ENCODE data around the gene THRA.

The THRA gene

DNA sequence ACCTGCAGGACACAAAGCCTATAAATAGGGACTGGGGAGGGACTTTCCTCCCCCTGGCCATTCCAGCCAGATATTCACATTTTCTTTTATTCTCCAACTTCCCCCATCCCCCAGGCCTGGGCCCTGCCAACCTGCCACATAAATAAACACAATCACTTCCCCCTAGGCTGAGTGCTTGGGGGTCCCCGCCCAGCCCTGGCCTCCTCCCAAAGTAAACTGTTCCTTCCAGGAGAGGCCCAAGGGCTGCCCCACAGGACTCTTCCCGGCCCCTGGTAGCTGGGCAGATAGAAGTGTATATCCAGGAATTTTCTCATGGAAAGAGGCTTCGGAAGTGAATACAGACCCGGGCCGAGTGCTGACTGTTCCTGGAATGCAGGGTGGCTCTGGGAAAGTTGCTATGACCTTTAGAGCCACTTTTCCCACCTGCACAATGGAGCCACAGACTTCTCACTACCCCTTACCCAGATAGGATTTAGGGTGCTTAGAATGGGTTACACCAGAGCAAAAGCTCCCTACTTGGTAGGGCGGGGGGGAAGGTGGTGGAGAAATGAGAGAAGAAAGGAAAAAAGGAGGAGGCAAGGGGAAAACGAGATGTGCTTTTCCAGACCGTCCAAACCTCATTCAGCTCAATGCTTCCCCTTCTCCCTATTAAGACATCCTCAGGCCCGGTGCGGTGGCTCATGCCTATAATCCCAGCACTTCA, 39.0 kb upstream of the THRA start:
- TF ChIP-seq, protein P1, sequence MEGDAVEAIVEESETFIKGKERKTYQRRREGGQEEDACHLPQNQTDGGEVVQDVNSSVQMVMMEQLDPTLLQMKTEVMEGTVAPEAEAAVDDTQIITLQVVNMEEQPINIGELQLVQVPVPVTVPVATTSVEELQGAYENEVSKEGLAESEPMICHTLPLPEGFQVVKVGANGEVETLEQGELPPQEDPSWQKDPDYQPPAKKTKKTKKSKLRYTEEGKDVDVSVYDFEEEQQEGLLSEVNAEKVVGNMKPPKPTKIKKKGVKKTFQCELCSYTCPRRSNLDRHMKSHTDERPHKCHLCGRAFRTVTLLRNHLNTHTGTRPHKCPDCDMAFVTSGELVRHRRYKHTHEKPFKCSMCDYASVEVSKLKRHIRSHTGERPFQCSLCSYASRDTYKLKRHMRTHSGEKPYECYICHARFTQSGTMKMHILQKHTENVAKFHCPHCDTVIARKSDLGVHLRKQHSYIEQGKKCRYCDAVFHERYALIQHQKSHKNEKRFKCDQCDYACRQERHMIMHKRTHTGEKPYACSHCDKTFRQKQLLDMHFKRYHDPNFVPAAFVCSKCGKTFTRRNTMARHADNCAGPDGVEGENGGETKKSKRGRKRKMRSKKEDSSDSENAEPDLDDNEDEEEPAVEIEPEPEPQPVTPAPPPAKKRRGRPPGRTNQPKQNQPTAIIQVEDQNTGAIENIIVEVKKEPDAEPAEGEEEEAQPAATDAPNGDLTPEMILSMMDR (IDR thresholded peaks at IDR 0.05; ENCODE audit: low read depth, low read length), result no peak
- H3K4me3 ChIP-seq (ENCODE audit: low read depth, low read length), result no peak overlapping the region

DNA sequence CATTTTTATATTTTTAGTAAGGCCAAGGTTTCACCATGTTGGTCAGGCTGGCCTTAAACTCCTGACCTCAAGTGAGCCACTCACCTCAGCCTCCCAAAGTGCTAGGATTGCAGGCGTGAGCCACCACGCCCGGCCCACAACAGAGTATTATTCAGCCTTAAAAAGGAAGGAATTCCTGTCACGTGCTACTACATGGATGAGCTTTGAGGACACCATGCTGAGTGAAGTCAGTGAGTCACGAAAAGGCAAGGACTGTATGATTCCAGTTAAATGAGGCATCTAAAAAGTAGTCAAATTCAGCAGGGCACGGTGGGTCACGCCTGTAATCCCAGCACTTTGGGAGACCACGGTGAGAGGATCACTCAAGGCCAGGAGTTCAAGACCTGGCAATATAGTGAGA, 37.9 kb upstream of the THRA start:
- H3K4me3 ChIP-seq (ENCODE audit: low read depth, low read length), result no peak overlapping the region
- TF ChIP-seq, protein P1 (IDR thresholded peaks at IDR 0.05; ENCODE audit: low read depth, low read length), result no peak

DNA sequence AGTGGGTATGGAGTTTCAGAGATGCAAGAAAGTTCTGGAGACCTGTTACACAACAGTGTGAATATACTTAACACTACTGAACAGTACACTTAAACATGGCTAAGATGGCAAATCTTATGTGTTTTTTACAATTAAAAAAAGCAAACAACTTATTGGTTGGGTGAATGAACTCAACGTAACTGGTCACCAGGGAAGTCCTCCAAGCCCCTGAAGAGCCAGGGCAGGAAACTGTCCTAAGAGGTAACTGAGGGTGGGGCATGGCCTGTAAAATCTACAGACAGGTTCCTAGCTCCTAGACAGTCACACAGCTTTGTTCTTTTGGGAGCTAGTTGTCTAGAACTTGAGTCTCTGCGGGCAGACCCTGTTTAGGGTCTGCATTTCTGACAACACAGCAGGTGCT, 37.2 kb upstream of the THRA start:
- TF ChIP-seq, protein P1 (IDR thresholded peaks at IDR 0.05; ENCODE audit: low read depth, low read length), result no peak
- no peak overlapping the region for H3K4me3 ChIP-seq (ENCODE audit: low read depth, low read length)

DNA sequence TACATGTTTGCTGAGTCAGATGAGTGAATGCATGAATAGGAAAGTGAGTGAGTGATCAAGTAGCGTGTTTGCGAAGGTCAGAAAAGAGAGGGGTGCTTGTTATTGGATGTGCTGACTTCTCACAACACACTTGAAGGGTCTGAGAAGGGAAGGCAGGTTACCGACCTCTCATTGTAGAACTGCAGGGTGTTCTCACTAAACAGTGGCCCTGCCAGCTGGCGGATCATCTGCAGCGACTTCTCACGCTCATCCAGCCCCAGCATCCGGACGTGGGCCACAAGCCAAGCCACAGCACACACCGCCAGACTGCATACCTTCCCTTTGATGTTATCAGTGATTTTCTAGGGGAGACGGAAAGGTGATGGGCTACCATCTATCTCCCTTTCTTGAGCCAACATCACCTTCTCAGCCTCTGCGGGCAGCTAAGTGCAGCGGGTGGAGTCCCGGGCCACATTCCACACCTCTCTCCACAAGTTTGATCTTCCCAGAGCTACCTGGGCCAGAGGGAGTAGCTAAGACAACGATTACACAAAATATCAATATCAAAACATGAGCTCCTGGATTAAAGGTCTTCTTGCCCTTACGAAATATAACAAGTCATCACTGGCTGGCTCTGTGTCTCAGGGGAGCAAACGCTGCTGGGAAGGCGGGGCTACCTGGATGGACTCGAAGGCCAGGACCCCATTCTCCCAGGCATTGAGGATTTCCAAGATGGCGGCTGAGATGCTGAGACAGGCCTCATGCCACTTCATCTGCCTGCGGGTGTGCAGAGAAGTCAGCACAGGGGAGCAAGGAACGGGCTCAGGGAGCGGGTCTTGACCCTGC, 36.6 kb upstream of the THRA start:
- H3K4me3 ChIP-seq (ENCODE audit: low read depth, low read length), result no peak overlapping the region
- TF ChIP-seq, protein P1 (IDR thresholded peaks at IDR 0.05; ENCODE audit: low read depth, low read length), result no peak

DNA sequence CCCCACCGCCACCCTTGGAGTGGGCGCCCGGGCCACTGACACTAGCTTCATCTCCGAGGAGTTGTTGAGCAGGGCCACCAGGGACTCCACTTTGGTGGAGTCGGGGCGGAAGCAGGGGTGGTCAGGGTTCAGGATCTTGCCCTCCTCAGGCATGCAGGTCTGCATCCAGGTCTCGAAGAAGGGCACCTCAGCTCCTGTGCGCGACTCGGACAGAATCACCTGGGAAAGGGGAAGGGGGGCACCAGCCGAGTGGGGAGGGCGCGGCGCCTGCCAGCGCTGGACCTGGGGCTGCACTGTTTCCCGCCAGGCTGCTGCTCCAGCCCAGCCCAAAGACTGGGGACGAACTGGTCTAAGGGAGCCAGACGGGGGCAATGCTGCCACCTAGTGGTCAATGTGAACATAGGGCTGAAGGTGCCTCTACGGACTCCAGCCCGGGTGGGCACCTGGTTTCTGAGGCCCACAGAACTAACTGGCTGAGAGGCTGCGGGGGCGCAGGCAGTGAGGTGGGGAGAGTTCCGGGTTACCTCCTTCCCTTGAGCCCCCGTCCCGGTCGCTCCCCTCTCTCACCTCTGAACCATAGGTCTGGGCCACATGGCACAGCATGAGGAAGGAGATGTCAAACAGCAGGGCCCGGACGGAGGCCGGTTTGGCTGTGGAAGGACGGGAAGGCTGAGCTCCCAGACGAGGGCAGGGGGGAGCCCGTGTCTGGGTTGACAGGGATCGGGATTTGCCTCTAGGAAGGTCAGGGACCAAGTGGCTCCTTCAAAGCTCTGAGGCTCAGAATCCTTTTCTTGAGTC, 35.8 kb upstream of the THRA start:
- H3K4me3 ChIP-seq (ENCODE audit: low read depth, low read length), result no peak overlapping the region
- TF ChIP-seq, protein P1 (IDR thresholded peaks at IDR 0.05; ENCODE audit: low read depth, low read length), result peak; percentile 74

DNA sequence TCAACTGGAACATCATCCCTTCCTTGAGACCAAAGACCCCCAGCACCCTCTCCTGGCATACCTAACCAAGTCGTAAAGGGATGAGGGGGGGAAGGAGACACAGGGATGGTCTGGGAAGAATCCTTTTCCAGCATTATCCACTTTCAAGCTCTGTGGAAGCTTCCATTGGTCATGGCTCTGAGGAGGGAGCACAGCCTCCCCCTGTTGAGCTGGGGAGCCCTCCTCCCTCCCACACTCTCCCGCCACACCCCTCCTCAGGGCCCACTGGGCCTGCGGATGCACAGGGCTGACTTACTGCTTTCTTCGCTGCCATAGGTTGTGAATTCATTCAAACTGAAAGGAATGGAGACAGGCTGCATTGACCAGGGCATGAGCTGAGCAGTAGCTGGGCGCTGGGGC, 35.2 kb upstream of the THRA start:
- TF ChIP-seq, protein P1 (IDR thresholded peaks at IDR 0.05; ENCODE audit: low read depth, low read length), result no peak
- H3K4me3 ChIP-seq (ENCODE audit: low read depth, low read length), result no peak overlapping the region
